ENCODE measurements around the gene HNF1B. TPM values are rescaled to one million over a fixed set of nuclear protein-coding genes. Genes with fewer than 3 reads are reported as not detected.

Gene HNF1B
- total RNA-seq, 1 experiment from 2014 or later, result 2.0 TPM

DNA sequence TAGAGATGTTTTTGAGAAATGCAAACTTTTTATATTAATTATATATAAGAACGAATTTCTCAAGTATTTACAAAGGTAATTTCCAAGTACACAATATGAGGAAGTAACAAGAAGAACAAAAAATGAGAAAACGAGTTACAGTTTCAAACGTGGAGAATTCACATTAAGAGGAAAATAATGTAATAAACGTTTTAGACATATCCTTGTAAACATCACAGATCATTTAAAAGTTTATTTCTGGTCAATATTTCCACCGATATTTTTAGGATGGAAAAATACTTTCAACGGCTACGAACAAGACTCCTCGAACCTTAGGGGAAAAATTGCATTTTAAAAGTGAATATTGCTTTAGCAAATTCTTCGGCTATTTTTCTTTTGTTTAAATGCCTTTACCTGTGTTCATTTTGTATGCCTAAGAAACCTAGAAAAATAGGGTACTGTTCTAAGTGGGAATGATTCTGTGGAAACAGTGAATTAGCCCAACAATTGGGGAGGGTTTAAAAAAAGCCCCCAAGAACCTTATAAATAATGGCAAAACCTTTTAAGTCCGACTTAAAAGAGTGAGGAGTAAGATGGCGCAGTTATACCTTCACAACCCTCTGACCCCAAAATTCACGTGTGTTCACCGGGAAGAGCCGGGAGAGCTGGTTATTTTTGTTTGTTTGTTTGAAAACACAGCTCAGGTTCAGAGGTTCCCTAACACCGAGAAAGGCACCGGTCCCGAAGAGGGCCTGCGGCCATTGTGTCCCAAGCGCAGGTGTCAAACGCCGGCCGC, 3.3 kb downstream of the HNF1B start:
- ChIA-PET CTCF (no interaction called here), POLR2A (ENCODE audit: unreplicated experiment) (no interaction called here)
- Histone ChIP-seq H3F3A (ENCODE audit: low read length, unreplicated experiment) (no peaks in the 10 kb centered on the region), H3K9me2 (replicated peaks; ENCODE audit: low read length) (no peaks in the 10 kb centered on the region), H3K27ac (ENCODE audit: low read length) (peak overlapping the region; percentile 46), H3K36me3 (ENCODE audit: low read depth, low read length) (no peaks in the 10 kb centered on the region), H3K4me1 (ENCODE audit: insufficient read depth, low read length) (no peaks in the 10 kb centered on the region), H3K27me3 (ENCODE audit: low read length) (peaks cover 56% of the 10 kb centered on the region), H3K4me3 (ENCODE audit: low read length) (peak overlapping the region; percentile 76), H3K4me2 (ENCODE audit: low read length) (peak overlapping the region; percentile 86), H3K9ac (ENCODE audit: low read length) (peak overlapping the region; percentile 71), H3K79me2 (ENCODE audit: low read length) (peaks cover 50% of the 10 kb centered on the region), H2AFZ (ENCODE audit: low read length) (peak overlapping the region; percentile 76), H3K9me3 (ENCODE audit: low read length) (no peaks in the 10 kb centered on the region), H4K20me1 (ENCODE audit: low read length) (no peaks in the 10 kb centered on the region)
- intact Hi-C loops (cut with micrococcal nuclease), result no loop called here
- ATAC-seq (no peak), DNase-seq (peak; percentile 33)
- TF ChIP-seq EZH2phosphoT487 (IDR thresholded peaks at IDR 0.05; ENCODE audit: borderline replicate concordance, low read length) (no peak), EZH2 (IDR thresholded peaks at IDR 0.05; ENCODE audit: low read length, unreplicated experiment) (no peak)
- TF ChIP-seq, protein P1, sequence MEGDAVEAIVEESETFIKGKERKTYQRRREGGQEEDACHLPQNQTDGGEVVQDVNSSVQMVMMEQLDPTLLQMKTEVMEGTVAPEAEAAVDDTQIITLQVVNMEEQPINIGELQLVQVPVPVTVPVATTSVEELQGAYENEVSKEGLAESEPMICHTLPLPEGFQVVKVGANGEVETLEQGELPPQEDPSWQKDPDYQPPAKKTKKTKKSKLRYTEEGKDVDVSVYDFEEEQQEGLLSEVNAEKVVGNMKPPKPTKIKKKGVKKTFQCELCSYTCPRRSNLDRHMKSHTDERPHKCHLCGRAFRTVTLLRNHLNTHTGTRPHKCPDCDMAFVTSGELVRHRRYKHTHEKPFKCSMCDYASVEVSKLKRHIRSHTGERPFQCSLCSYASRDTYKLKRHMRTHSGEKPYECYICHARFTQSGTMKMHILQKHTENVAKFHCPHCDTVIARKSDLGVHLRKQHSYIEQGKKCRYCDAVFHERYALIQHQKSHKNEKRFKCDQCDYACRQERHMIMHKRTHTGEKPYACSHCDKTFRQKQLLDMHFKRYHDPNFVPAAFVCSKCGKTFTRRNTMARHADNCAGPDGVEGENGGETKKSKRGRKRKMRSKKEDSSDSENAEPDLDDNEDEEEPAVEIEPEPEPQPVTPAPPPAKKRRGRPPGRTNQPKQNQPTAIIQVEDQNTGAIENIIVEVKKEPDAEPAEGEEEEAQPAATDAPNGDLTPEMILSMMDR (conservative IDR thresholded peaks at IDR 0.05; ENCODE audit: low read depth, low read length), result no peak
- no TSS peak for BruUV-seq (replicated peaks)

DNA sequence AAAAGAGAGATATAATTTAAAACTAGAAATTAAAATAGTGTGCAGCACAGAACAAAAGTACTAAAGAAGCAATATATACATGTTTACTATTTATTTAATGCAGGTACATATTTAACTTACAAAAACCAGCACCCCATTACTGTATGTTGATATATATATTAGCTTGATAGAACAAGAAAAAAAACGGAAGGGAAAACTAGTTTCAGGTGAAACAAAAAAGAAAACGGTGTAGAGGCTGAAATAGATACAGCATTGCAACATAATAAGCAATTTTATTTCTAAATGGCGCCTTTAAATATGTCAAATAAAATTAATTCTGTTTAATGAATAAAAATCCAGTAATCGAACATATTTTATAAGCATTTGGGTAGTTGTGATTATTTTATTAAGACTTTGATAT, 3.9 kb downstream of the HNF1B start:
- Histone ChIP-seq H3K79me2 (ENCODE audit: low read length) (peaks cover 50% of the 10 kb centered on the region), H3K27ac (ENCODE audit: low read length) (no peak overlapping the region), H2AFZ (ENCODE audit: low read length) (no peak overlapping the region), H3K27me3 (ENCODE audit: low read length) (peaks cover 55% of the 10 kb centered on the region), H3K4me1 (ENCODE audit: insufficient read depth, low read length) (no peaks in the 10 kb centered on the region), H3K9me2 (replicated peaks; ENCODE audit: low read length) (no peaks in the 10 kb centered on the region), H3F3A (ENCODE audit: low read length, unreplicated experiment) (no peaks in the 10 kb centered on the region), H3K4me3 (ENCODE audit: low read length) (no peak overlapping the region), H3K36me3 (ENCODE audit: low read depth, low read length) (no peaks in the 10 kb centered on the region), H4K20me1 (ENCODE audit: low read length) (no peaks in the 10 kb centered on the region), H3K9ac (ENCODE audit: low read length) (peak overlapping the region; percentile 71; the same call in 1 of the 2 replicates), H3K4me2 (ENCODE audit: low read length) (peak overlapping the region; percentile 86), H3K9me3 (ENCODE audit: low read length) (no peaks in the 10 kb centered on the region)
- POLR2A ChIA-PET (ENCODE audit: unreplicated experiment), result no interaction called here
- TF ChIP-seq, protein P1 (conservative IDR thresholded peaks at IDR 0.05; ENCODE audit: low read depth, low read length), result no peak
- TF ChIP-seq EZH2phosphoT487 (IDR thresholded peaks at IDR 0.05; ENCODE audit: borderline replicate concordance, low read length) (no peak), EZH2 (IDR thresholded peaks at IDR 0.05; ENCODE audit: low read length, unreplicated experiment) (no peak)
- CTCF ChIA-PET, result no interaction called here
- DNase-seq (no peak), ATAC-seq (no peak)
- intact Hi-C loops (cut with micrococcal nuclease), result no loop called here
- BruUV-seq (replicated peaks), result no TSS peak

DNA sequence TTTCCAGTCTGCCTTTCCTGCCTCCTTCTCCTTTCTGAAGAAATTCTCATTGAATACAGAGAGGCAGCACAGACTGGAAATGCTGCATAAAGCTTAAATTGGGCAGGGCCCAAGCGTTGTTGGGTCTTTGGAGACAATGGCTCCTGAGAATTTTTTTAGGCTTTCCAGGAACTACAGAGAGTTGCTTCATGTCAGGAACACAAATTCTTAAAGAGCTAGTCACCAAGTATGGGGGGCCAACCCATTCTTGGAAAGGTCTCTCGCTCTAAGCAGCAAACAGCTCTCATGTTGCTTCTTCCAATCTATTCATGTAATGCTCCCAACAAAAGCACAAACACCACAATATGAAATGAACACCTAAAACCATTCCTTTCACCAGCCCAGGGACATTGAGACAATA, 6.9 kb downstream of the HNF1B start:
- no peaks in the 10 kb centered on the region for H3K4me1 ChIP-seq (ENCODE audit: insufficient read depth, low read length)
- H3K4me2 ChIP-seq (ENCODE audit: low read length), result no peak overlapping the region
- H3F3A ChIP-seq (ENCODE audit: low read length, unreplicated experiment), result no peaks in the 10 kb centered on the region
- H3K27me3 ChIP-seq (ENCODE audit: low read length), result peaks cover 26% of the 10 kb centered on the region
- H3K9ac ChIP-seq (ENCODE audit: low read length), result no peak overlapping the region
- H3K79me2 ChIP-seq (ENCODE audit: low read length), result peaks cover 35% of the 10 kb centered on the region
- H3K4me3 ChIP-seq (ENCODE audit: low read length), result no peak overlapping the region
- no peaks in the 10 kb centered on the region for H3K9me3 ChIP-seq (ENCODE audit: low read length)
- no peaks in the 10 kb centered on the region for H3K9me2 ChIP-seq (replicated peaks; ENCODE audit: low read length)
- no peak overlapping the region for H2AFZ ChIP-seq (ENCODE audit: low read length)
- no peaks in the 10 kb centered on the region for H3K36me3 ChIP-seq (ENCODE audit: low read depth, low read length)
- ATAC-seq (no peak), DNase-seq (peak; percentile 26)
- ChIA-PET POLR2A (ENCODE audit: unreplicated experiment) (no interaction called here), CTCF (no interaction called here)
- H3K27ac ChIP-seq (ENCODE audit: low read length), result no peak overlapping the region
- intact Hi-C loops (cut with micrococcal nuclease), result no loop called here
- no TSS peak for BruUV-seq (replicated peaks)
- H4K20me1 ChIP-seq (ENCODE audit: low read length), result no peaks in the 10 kb centered on the region
- no peak for TF ChIP-seq EZH2phosphoT487 (IDR thresholded peaks at IDR 0.05; ENCODE audit: borderline replicate concordance, low read length)
- no peak for TF ChIP-seq EZH2 (IDR thresholded peaks at IDR 0.05; ENCODE audit: low read length, unreplicated experiment)
- TF ChIP-seq, protein P1 (conservative IDR thresholded peaks at IDR 0.05; ENCODE audit: low read depth, low read length), result no peak

All from PC-3 (cell line).